ENCODE measurements around the gene GET4. TPM values are rescaled to one million over a fixed set of nuclear protein-coding genes. Genes with fewer than 3 reads are reported as not detected.
A peak's percentile ranks its signal among the peaks of the same experiment; 100 is the strongest.

Gene GET4
- total RNA-seq, 1 experiment from 2014 or later: 90.9 TPM

GRCh38 chr7:832167-832967 is 44.0 kb upstream of the GET4 start, which contains the start of gene SUN1:
Gene SUN1, plus strand, starts transcription at chr7:832476. Its CDS starts 49 bp downstream, at chr7:832525.
- Histone ChIP-seq H3K4me3 (ENCODE audit: low read depth in 2 of 2, low read length in 2 of 2) (peak within 1 kb of the TSS; percentile 16 to 45), H3K27me3 (ENCODE audit: control insufficient read depth, insufficient read depth, low read length) (no peaks in the 10 kb centered on the region), H3K9me3 (ENCODE audit: control insufficient read depth, insufficient read depth, low read depth, low read length) (no peaks in the 10 kb centered on the region), H3K36me3 (ENCODE audit: control insufficient read depth, insufficient read depth, low read length) (no peaks in the 10 kb centered on the region), H3K27ac (ENCODE audit: low read length) (peak within 1 kb of the TSS; percentile 88), H3K4me1 (ENCODE audit: control insufficient read depth, insufficient read depth, low read length) (peaks cover 30% of the 10 kb centered on the region)
- in situ Hi-C loops (cut with HindIII; ENCODE audit: low pct_unique_long_range_greater_than_20kb, low sequenced_read_pairs): no loop called here
- ATAC-seq (peak; percentile 75), DNase-seq (ENCODE audit: low read depth, low spot score) (peak; percentile 83)
- TF ChIP-seq SIN3A (IDR thresholded peaks at IDR 0.05; ENCODE audit: borderline replicate concordance, insufficient read depth, low read depth, low read length) (no peak), REST (IDR thresholded peaks at IDR 0.05; ENCODE audit: insufficient read depth in 1 of 2, low read depth in 2 of 2, low read length in 1 of 2) (no peak), CTCF (IDR thresholded peaks at IDR 0.05) (no peak), TCF7L2 (IDR thresholded peaks at IDR 0.05; ENCODE audit: low read depth, low read length) (no peak), POLR2AphosphoS5 (IDR thresholded peaks at IDR 0.05; ENCODE audit: low read depth, low read length) (no peak)
- intact Hi-C loops (cut with micrococcal nuclease; ENCODE audit: unreplicated experiment): no loop called here
- ChIA-PET CTCF (interaction anchor here (0.6 to 0.9 kb wide), 2 partner anchors 8 to 11 kb away, joined by 3 to 5 read pairs; no protein-coding TSS in a partner anchor), POLR2A (interaction anchor here (0.7 kb wide), 1 partner anchor 11 kb away, joined by 3 read pairs; no protein-coding TSS in a partner anchor)
- BruUV-seq (replicated peaks): no TSS peak

- no peak for DNase-seq (ENCODE audit: low read depth, low spot score)
- intact Hi-C loops (cut with micrococcal nuclease; ENCODE audit: unreplicated experiment): no loop called here
- ATAC-seq: no peak
- Histone ChIP-seq H3K4me1 (ENCODE audit: control insufficient read depth, insufficient read depth, low read length) (peaks cover 30% of the 10 kb centered on the region), H3K36me3 (ENCODE audit: control insufficient read depth, insufficient read depth, low read length) (no peaks in the 10 kb centered on the region), H3K27me3 (ENCODE audit: control insufficient read depth, insufficient read depth, low read length) (no peaks in the 10 kb centered on the region), H3K27ac (ENCODE audit: low read length) (peak overlapping the region; percentile 88), H3K9me3 (ENCODE audit: control insufficient read depth, insufficient read depth, low read depth, low read length) (no peaks in the 10 kb centered on the region), H3K4me3 (ENCODE audit: low read depth in 2 of 2, low read length in 2 of 2) (no peak overlapping the region)
- no TSS peak for BruUV-seq (replicated peaks)
- CTCF ChIA-PET: no interaction called here
- TF ChIP-seq CTCF (IDR thresholded peaks at IDR 0.05) (no peak), SIN3A (IDR thresholded peaks at IDR 0.05; ENCODE audit: borderline replicate concordance, insufficient read depth, low read depth, low read length) (no peak)
- in situ Hi-C loops (cut with HindIII; ENCODE audit: low pct_unique_long_range_greater_than_20kb, low sequenced_read_pairs): no loop called here
- POLR2A ChIA-PET: interaction anchor here (0.7 kb wide), 1 partner anchor 10 kb away, joined by 3 read pairs; no protein-coding TSS in a partner anchor
Observed at GRCh38 chr7:832968-833424, 43.4 kb upstream of the GET4 start.

All from Panc1 (cell line).